GM18907 (cell line): Measurements from ENCODE around the gene ASCC3.

Experiments
- ATAC-seq: cut with Tn5 transposase; IDR thresholded peaks from one replicate; pipeline ENCODE4 v1.9.1; 2021; ENCODE audit warnings: mild to moderate bottlenecking, moderate library complexity; ENCODE audit not compliant: unreplicated experiment

ASCC3 gene

GRCh38 chr6:100467129-100468015, 413.8 kb downstream of the ASCC3 start:
- ATAC-seq: no peak

GRCh38 chr6:100466410-100467128, 414.6 kb downstream of the ASCC3 start:
- ATAC-seq: no peak

DNA sequence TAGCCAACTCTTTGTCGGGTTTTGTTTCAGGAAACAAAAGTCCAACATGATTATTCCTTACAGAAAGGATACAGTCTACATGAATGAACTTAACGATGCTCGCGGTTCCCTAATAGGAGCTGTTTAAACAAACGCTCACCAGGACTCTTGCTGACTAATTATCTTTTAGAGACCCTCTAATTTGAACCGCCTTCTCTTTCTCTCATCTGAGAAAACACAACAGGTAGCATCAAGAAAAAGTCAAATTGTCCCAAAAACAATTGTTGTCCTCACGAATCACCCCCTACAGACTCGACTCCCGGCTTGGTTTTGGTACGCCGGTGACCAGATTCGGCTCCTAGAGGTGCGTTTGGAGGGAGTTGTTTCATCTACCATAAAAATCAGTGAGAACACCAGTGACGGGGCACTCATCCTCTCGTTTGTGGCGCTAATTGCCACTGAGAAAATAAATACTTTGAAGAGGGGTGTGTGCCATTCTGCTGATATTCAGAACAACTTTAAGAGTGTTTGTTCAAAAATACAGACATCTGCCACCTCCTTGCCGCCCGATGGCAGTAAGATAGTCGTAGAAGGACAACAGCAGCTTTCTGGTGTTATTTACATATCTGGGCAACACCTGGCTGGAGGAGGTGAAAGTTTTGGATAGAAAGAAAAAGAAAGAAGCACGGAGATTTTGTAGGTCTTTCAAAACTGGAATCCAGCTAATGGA, 415.3 kb downstream of the ASCC3 start:
- ATAC-seq: no peak

DNA sequence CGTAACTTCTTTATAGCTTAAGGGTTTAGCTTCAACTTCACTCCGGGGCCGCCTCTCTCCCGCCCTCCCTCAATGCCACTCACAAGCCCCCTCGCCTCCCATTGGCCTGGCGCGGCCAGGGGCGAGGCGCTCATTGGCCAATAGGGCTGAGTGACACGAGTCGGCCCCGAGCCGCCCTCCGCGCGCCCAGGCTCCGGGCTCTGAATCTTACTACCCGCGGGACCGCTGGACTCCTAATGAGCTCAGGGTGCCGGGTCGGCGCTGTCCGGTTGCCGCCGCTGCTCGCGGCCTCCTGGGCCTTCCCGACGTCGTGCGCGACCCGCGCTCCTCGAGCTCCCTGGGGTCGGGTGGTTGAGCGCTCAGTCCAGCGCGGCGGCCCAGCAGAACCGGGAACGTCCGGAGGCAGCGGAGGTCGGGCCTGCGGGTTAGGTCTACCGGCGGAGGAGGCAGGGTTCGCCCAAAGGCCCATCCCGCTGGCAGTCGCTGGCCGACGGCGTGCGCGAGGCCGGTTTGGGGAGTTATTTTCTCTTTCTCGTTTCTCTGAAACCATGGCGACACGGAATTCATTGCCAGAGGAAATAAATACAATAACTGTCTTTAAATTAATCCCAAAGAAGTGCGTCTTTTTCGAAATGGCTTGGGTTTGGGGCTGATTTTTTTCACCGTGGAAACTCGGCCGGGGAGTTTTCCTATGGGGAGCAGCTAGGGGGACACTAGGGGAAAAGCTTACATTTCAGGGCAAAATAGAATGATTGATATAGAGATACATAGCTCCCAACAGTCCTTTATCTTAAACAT, 416.0 kb downstream of the ASCC3 start, which contains the start of gene SIM1:
SIM1 (minus strand) TSS at position 19 of the 798 bp plus-strand sequence. CDS start 1,453 bp downstream, outside the sequence.
- ATAC-seq: peak; percentile 86

DNA sequence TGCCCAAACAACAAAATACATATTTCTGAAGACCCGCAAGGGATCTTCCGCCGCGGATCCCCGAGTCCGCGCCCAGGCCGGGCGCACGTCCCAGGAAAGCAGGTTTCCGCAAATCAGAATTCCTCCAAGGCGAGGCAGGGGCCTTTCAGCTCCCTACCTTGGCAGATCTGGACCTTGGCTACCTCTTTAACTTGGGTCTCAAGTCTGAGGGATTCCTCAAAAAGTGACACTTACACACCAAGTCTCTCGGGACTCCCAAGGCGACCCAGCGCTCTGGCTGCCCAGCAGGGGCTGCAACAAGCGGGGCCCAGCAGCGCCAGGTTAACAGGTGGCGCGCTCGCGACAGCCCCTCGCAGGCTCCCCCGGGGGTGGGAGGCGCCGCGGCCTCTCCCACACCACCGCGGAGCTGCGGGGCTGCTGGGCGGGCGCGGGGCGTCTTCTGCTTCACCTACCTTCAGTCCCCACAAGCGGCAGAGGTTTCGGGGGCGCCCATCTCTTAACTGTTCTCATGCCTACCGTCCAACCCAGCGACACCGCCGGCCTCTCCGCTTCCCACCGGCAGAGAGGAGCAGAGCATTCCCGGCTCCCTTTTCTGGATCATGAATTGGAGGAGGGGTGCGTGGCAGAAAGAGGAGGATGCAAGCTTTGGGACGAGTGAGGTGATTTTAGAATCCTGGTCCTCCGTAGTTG, 416.8 kb downstream of the ASCC3 start:
- ATAC-seq: no peak

GRCh38 chr6:100463630-100464161, 417.4 kb downstream of the ASCC3 start:
- no peak for ATAC-seq

DNA sequence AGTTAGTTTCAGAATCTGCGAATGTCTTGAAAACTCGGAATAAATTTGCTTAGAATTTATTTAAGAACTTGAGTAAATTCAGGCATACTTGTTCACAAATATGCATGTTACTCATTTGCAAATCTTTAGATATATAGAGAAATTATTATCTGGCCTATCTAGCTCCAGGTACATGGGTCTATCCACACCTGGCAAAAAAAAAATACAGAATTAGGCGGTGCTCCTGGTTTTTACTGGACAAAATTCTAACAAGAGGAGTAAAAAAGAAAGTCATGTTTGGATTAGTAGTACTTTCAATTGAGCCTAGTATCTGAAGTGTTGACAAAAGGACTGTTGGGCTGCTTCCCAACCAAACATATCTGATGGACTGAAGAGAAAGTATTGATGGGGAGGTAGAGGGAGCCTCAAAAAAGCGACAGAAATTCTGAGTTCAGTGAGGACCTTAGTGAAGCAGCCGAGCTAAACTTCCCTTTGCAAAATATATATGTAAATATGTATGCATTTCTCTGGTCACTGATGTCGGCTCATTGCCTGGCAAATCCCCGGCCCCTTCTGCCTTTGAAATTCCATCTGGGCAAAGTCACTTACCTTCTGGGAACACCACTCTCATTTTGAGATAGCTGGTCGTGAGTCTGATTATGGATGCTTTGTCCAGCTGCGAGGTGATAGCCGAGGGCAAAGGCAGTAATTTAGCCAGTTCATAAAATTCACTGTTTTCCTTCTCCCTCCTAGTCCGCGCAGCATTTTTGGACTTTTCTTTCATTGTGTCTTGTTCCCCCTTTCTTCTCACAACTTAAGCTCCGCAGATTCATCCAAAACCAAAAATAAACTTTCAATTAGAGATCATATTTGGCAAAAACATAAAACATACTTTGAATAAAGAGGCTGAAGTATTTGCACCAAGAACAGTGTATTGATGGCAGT, 418.2 kb downstream of the ASCC3 start:
- no peak for ATAC-seq

DNA sequence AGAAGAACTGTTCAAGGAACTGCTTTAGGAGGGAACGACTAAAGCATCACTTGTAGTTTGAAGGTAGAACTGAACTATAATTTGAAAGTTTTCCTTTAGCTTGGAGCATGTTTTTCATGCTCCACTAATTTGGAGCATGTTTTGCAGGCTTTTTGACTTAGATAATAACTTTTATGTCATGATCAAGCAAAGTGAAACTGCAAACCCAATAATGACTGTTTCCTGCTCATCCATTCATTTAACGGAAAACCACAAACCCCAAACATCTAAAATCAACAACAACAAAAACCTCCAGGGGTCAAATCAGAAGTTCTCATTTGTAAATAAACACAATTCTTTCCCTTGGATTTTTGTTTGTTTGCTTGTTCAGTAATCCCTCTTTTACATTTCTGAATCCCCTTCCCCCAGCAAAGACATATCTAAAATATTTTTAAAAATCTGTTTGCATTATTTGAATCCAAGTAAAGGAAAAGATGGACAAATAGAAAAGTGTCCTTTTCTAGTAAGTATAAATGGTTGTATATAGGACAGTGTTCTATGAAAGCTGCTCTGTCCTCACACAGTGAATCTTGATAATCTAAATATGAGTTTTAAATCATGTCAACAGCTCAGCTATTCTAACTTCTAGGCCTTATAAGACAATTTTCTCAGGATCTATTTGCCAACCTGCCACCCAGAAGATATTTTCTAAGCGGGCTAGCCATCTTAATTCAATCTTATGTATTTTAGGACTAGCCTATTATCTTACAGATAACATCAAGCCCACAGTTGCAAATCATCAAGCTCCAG, 419.0 kb downstream of the ASCC3 start:
- no peak for ATAC-seq

DNA sequence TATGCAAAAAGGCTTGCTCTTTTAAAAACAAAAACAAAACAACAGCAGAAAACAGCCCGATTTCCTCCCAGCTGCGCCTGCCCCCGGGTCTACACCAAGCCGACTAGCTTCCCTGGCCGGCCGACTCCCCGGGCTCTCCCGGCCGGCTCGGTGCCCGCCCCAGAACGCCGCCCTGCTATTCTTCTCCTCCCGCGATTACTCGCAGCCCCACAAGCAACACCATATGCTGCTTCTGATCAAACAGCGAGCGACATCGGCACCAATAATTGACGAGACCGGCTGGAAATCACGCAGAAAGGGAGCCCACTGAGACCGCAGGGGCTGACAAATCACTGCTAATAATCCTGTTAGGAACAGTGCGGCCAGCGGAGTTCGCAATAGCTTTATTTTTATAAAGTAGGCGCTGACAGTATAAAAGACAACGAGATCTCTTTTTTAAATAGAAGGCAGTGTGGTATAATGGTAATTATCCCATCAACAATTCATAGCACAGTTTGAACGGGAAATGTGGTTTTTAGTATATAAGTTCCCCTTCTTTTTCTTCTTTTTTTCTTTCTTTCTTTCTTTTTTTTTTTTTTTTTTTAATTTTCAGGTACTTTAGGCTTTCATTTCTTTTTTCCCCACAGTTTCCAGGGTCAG, 419.7 kb downstream of the ASCC3 start:
- no peak for ATAC-seq

DNA sequence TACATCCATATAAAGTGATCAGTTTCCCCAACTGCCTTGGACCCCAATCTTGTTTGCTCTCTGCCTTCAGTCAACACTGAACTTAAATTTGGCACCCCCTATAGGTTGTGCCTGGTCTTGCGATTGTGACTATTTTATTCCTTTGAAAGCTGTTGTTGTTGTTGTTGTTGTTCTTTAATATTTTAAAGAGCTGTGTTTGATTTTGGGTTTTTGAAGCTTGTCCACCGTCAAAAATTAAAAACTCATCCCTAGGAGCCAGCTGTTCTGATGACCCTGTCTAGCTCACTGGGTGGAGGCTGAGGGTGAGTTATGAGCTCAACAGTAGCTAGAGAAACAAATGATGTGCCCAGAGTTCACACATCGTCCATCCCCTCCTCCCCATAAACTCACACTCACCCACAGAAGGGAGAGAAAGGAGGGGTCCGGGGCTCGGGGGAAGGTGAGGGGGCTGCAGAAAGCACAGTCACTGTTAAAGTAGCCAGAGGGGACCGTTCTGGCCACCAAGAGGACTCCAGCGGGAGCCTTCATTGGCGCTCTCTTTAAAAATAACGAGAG, 420.4 kb downstream of the ASCC3 start:
- ATAC-seq: no peak

DNA sequence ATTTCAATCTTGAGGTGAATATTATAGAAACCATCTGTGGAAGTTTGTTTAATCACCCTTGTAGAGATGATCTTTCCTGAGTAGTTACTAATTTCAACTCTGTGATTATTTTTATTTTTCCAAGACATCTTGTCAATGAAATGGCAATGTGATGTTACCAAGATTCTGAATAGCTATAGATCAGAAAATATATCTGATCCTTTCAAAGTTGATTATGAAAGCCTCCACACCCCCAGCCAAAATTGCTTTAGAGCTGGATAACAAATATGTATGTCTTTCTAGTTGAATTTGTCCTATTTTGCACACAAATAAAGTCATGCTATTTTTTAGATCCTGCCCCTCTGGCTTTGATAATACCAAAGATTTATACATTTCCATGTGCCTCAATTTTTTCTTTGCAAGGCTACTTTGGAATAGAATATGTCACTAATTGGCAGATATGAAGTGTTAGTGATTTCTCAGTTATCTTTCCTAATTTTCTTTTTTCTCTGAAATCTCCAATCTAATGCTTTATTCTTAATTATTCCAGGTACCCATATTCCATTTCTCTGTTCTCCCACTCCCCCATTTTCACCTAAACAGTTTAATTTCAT, 421.4 kb downstream of the ASCC3 start:
- ATAC-seq: no peak

DNA sequence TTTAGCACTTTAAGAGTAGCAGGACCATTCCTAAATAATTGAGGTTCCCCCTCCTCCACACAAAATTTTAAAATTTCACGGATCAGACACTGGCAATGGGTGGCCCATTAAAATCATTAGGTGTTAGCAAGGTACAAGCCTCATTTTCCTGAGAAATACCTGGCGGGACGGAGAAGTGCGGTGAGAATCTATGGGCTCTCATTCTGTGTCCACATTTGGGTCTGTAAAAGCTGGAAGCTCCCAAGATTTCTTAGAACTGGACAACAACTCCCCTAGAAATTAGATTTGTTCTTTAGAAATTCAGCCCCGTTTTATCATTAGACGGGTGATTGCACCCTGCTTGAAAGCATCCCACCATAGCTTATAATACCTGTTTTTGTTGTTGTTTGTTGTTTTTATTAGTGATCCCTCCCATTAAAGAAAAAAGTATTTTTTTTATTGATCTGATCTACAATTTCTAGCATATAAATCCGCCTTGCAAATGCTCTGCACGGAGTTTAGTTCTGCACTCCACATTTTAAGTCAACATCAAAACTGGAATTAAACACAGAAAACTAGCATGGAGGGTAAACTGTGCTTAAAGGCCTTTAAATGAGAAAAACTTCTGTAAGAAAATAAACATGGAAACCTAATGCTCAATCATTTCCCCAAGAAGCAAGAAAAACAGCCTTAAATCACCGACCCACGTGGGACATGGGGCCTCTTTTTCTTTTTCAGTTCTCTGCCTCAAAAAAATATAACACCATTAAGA, 422.1 kb downstream of the ASCC3 start:
- ATAC-seq: no peak
